ENCODE results near the gene NVL. TPM values are rescaled to one million over a fixed set of nuclear protein-coding genes. Genes with fewer than 3 reads are reported as not detected.
A peak's percentile ranks its signal among the peaks of the same experiment; 100 is the strongest.

NVL gene
- total RNA-seq, 1 experiment from 2014 or later: 33.4 TPM

- TF ChIP-seq ZBTB21 (CRISPR knock-in tag; IDR thresholded peaks at IDR 0.05; ENCODE audit: borderline replicate concordance) (no peak), CBFB (CRISPR knock-in tag; IDR thresholded peaks at IDR 0.05; ENCODE audit: low read depth) (no peak), HMGXB4 (CRISPR knock-in tag; IDR thresholded peaks at IDR 0.05) (no peak), ATF1 (CRISPR knock-in tag; IDR thresholded peaks at IDR 0.05) (no peak)
Observed at GRCh38 chr1:224378855-224379631, 49.1 kb upstream of the NVL start (continued).

GRCh38 chr1:224377676-224378006 lies 47.7 kb upstream of the NVL start:
- no peak overlapping the region; the same call in 1 of the 2 replicates for H3K27ac Mint-ChIP-seq
- no peak overlapping the region for H3K4me3 Mint-ChIP-seq
- no peak for ATAC-seq
- TF ChIP-seq FOXP1 (CRISPR knock-in tag; IDR thresholded peaks at IDR 0.05; ENCODE audit: borderline replicate concordance) (no peak), IRF2 (CRISPR knock-in tag; IDR thresholded peaks at IDR 0.05; ENCODE audit: borderline replicate concordance, low read depth) (no peak), ZNF512 (CRISPR knock-in tag; IDR thresholded peaks at IDR 0.05; ENCODE audit: borderline replicate concordance) (no peak), ZNF121 (CRISPR knock-in tag; IDR thresholded peaks at IDR 0.05) (no peak), MXD4 (CRISPR knock-in tag; IDR thresholded peaks at IDR 0.05; ENCODE audit: borderline replicate concordance) (no peak), ZSCAN18 (CRISPR knock-in tag; IDR thresholded peaks at IDR 0.05) (no peak), SMAD4 (CRISPR knock-in tag; IDR thresholded peaks at IDR 0.05) (no peak), AFF4 (CRISPR knock-in tag; IDR thresholded peaks at IDR 0.05; ENCODE audit: borderline replicate concordance) (no peak)
- ChIA-PET CTCF (interaction anchor here (0.6 to 0.8 kb wide), 2 partner anchors 79 to 223 kb away, joined by 3 read pairs; no protein-coding TSS in a partner anchor), POLR2A (no interaction called here)
- H3K4me1 Mint-ChIP-seq: no peaks in the 10 kb centered on the region
- H3K27me3 Mint-ChIP-seq (ENCODE audit: low read depth): no peaks in the 10 kb centered on the region
- no peak for DNase-seq (ENCODE audit: low spot score)
- no peaks in the 10 kb centered on the region for H3K9me3 Mint-ChIP-seq
- H3K36me3 Mint-ChIP-seq: peaks cover 44% of the 10 kb centered on the region

- ChIA-PET CTCF (interaction anchor here (0.6 kb wide), 1 partner anchor 223 kb away, joined by 4 read pairs; no protein-coding TSS in a partner anchor), POLR2A (no interaction called here)
- no peaks in the 10 kb centered on the region for H3K9me3 Mint-ChIP-seq
- H3K4me3 Mint-ChIP-seq: no peak overlapping the region
- H3K4me1 Mint-ChIP-seq: no peaks in the 10 kb centered on the region
- H3K27ac Mint-ChIP-seq: peak overlapping the region; percentile 32; the same call in 1 of the 2 replicates
- peaks cover 65% of the 10 kb centered on the region for H3K36me3 Mint-ChIP-seq
- no peaks in the 10 kb centered on the region for H3K27me3 Mint-ChIP-seq (ENCODE audit: low read depth)
- no peak for ATAC-seq
- DNase-seq (ENCODE audit: low spot score): no peak
- TF ChIP-seq AFF4 (CRISPR knock-in tag; IDR thresholded peaks at IDR 0.05; ENCODE audit: borderline replicate concordance) (no peak), ZNF138 (CRISPR knock-in tag; conservative IDR thresholded peaks at IDR 0.05) (no peak), ZNF263 (CRISPR knock-in tag; IDR thresholded peaks at IDR 0.05; ENCODE audit: low read depth) (no peak), HMGA2 (CRISPR knock-in tag; IDR thresholded peaks at IDR 0.05) (no peak), RELA (CRISPR knock-in tag; IDR thresholded peaks at IDR 0.05; ENCODE audit: borderline replicate concordance) (no peak), E2F1 (CRISPR knock-in tag; IDR thresholded peaks at IDR 0.05) (no peak), ZBTB21 (CRISPR knock-in tag; IDR thresholded peaks at IDR 0.05; ENCODE audit: borderline replicate concordance) (no peak), IRF2 (CRISPR knock-in tag; IDR thresholded peaks at IDR 0.05; ENCODE audit: borderline replicate concordance, low read depth) (no peak)
Observed at GRCh38 chr1:224375059-224375458, 45.1 kb upstream of the NVL start.

All from WTC11 (cell line).